Bronchial epithelial cell (primary cell): ENCODE measurements around the gene VDAC2. TPM values are rescaled to one million over a fixed set of nuclear protein-coding genes. Genes with fewer than 3 reads are reported as not detected.

Source experiments
- DNase-seq: peaks from one replicate; pipeline ENCODE4 v3.0.0-alpha.2; 2010; ENCODE audit warnings: low read depth
- FAIRE-seq: peaks from 2 replicates; lab custom pipeline; 2011; peaks lifted over from hg19 to GRCh38; lab: Jason Lieb, UNC
- H3K27me3 ChIP-seq: 2 replicates; pipeline ENCODE4 v1.5.1; 2011; ENCODE audit warnings: low read length; ENCODE audit not compliant: control insufficient read depth, insufficient read depth
- H3K36me3 ChIP-seq: 2 replicates; pipeline ENCODE4 v1.5.1; 2011; ENCODE audit warnings: low read length; ENCODE audit not compliant: control insufficient read depth, insufficient read depth
- H3K4me3 ChIP-seq: 2 replicates; pipeline ENCODE4 v1.5.1; 2011; ENCODE audit warnings: mild to moderate bottlenecking, low read depth, low read length, control low read depth
- total RNA-seq: library from RNA; depleted of rRNA; stranded (reverse); fragments of >200 nt; gene quantifications from 2 replicates; pipeline ENCODE4 v1.2.1, GENCODE V29; 2014
- TF ChIP-seq, protein P1 (sequence below): IDR thresholded peaks from 2 replicates; pipeline ENCODE4 v1.5.1; 2011; ENCODE audit warnings: mild to moderate bottlenecking, moderate library complexity, low read length, control low read depth, inconsistent platforms; ENCODE audit not compliant: insufficient read depth, severe bottlenecking

The VDAC2 gene
- total RNA-seq, 1 donor from 2014 or later, result 270 TPM

GRCh38 chr10:75230600-75231038 is 20.0 kb downstream of the VDAC2 start:
- DNase-seq, result peak; percentile 79
- no peaks in the 10 kb centered on the region for H3K27me3 ChIP-seq
- TF ChIP-seq, protein P1, sequence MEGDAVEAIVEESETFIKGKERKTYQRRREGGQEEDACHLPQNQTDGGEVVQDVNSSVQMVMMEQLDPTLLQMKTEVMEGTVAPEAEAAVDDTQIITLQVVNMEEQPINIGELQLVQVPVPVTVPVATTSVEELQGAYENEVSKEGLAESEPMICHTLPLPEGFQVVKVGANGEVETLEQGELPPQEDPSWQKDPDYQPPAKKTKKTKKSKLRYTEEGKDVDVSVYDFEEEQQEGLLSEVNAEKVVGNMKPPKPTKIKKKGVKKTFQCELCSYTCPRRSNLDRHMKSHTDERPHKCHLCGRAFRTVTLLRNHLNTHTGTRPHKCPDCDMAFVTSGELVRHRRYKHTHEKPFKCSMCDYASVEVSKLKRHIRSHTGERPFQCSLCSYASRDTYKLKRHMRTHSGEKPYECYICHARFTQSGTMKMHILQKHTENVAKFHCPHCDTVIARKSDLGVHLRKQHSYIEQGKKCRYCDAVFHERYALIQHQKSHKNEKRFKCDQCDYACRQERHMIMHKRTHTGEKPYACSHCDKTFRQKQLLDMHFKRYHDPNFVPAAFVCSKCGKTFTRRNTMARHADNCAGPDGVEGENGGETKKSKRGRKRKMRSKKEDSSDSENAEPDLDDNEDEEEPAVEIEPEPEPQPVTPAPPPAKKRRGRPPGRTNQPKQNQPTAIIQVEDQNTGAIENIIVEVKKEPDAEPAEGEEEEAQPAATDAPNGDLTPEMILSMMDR, result peak; percentile 83
- H3K36me3 ChIP-seq, result peaks cover 17% of the 10 kb centered on the region
- no peak overlapping the region for H3K4me3 ChIP-seq
- FAIRE-seq, result peak; percentile 32

- Histone ChIP-seq H3K4me3 (no peak overlapping the region), H3K36me3 (peaks cover 12% of the 10 kb centered on the region), H3K27me3 (no peaks in the 10 kb centered on the region)
- FAIRE-seq (no peak), DNase-seq (no peak)
- TF ChIP-seq, protein P1, result no peak
These were observed 21.3 kb downstream of the VDAC2 start for GRCh38 chr10:75231672-75232581.

- DNase-seq (no peak), FAIRE-seq (no peak)
- no peaks in the 10 kb centered on the region for H3K27me3 ChIP-seq
- peak overlapping the region; percentile 29 for H3K4me3 ChIP-seq
- TF ChIP-seq, protein P1, result no peak
- H3K36me3 ChIP-seq, result peaks cover 10% of the 10 kb centered on the region
These were observed 22.9 kb downstream of the VDAC2 start for GRCh38 chr10:75233444-75234016.

DNA sequence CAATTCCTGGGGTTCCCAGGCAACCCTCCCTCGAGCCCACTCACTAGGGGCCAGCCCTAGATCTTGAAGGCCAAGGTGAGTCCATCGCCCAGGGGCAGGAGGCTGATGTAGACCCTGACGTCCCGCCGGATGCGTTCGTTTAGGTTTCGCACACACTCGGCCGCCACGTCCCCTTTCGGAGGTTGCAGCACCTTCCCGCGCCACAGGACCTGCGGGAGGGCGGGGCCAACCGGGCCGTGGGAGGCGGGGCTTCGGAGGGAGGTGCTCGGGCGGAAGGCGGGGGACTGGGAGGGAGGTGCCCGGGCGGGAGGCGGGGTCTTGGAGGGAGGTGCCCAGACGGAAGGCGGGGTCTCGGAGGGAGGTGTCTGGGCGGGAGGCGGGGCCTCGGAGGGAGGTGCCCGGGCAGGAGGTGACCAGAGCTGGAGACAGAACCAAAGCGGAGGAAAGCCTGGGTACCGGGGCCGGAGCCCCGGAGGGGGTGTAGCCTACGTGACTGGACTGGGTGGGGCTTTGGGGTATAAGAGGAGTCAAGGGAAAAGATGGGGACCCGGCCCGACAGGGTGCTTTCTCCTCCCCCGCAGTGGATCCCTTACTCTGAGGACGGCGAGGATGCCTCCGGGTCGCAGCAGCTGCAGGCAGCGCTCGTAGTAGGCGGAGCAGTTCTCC is 23.6 kb downstream of the VDAC2 start:
- Histone ChIP-seq H3K4me3 (peak overlapping the region; percentile 47), H3K36me3 (peaks cover 10% of the 10 kb centered on the region), H3K27me3 (no peaks in the 10 kb centered on the region)
- FAIRE-seq (no peak), DNase-seq (peak; percentile 80)
- TF ChIP-seq, protein P1, result no peak

DNA sequence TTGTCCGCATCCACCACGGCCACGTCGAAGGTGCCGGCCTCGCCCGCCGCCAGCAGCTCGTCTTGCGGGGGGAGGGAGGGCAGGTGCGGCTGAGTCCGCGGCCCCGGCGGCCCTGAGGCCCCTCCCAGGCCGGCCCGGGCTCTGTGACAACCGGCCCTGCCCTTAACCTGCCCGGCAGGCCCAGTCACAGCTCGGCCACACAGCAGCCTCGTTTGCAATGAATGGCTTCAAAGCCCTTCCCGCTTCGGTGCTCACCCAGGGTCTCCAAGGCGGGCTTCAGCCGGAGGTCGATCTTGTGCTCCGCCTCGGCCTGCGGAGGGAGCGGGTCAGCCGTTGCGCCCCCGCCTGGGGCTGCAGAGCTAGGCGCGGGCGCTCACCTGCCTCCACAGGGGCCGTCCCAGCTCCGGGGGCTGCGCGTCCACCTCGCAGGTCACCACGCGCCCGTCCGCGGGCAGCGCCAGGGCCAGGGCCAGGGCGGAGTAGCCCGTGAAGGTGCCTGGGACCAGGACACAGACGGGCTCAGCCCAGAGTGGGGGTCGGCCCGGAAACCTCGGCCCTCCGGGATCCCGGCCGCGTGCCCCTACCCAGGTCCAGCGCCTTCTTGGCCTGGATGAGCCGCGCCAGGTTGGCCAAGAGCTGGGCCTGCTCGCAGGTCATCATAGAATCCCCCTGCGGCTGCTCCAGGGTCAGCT is 24.2 kb downstream of the VDAC2 start:
- Histone ChIP-seq H3K27me3 (no peaks in the 10 kb centered on the region), H3K4me3 (peak overlapping the region; percentile 47), H3K36me3 (peaks cover 10% of the 10 kb centered on the region)
- TF ChIP-seq, protein P1, result peak; percentile 17
- DNase-seq (no peak), FAIRE-seq (no peak)
